PC-3 (cell line): ENCODE data around the gene FADS1. TPM values are rescaled to one million over a fixed set of nuclear protein-coding genes. Genes with fewer than 3 reads are reported as not detected.

ENCODE experiments used
- ATAC-seq: fragments of 200-7000 bp; cut with Tn5 transposase; 2 replicates; pipeline ENCODE4 v1.9.1; 2020; ENCODE audit warnings: mild to moderate bottlenecking, moderate library complexity
- BruUV-seq: library from RNA; stranded (reverse); fragments of 400-500 nt; replicated peaks from 2 replicates; lab custom pipeline; 2021; lab: Mats Ljungman, UMichigan
- CTCF ChIA-PET: fragments of 300-600 bp; sonication (Branson Sonifier 250); formaldehyde crosslinking; loops from one replicate; lab custom pipeline; 2022; ENCODE audit warnings: antibody characterized with exemption; lab: Charles Lee
- POLR2A ChIA-PET: fragments of 300-600 bp; sonication (Branson Sonifier 250); formaldehyde crosslinking; loops from one replicate; lab custom pipeline; 2022; ENCODE audit warnings: antibody characterized with exemption; ENCODE audit not compliant: unreplicated experiment; lab: Charles Lee
- DNase-seq: peaks from one replicate; pipeline ENCODE4 v3.0.0-alpha.2; 2015
- H2AFZ ChIP-seq: fragments of 300-600 bp; sonication (generic); 2 replicates; pipeline ENCODE4 v1.6.0; 2016; ENCODE audit warnings: antibody characterized with exemption, low read length
- H3F3A ChIP-seq: fragments of 300-600 bp; sonication (generic); one replicate; pipeline ENCODE4 v1.6.0; 2017; ENCODE audit warnings: antibody characterized with exemption, low read length, control low read depth, mild to moderate bottlenecking; ENCODE audit not compliant: unreplicated experiment
- H3K27ac ChIP-seq: fragments of 300-600 bp; sonication (generic); 2 replicates; pipeline ENCODE4 v1.5.1; 2016; ENCODE audit warnings: mild to moderate bottlenecking, low read length
- H3K27me3 ChIP-seq: fragments of 300-600 bp; sonication (generic); 2 replicates; pipeline ENCODE4 v1.6.1; 2016; ENCODE audit warnings: low read length, mixed read lengths
- H3K36me3 ChIP-seq: fragments of 300-600 bp; sonication (generic); 2 replicates; pipeline ENCODE4 v1.6.1; 2016; ENCODE audit warnings: low read depth, mixed run types, low read length, mixed read lengths
- H3K4me1 ChIP-seq: fragments of 300-600 bp; sonication (generic); 2 replicates; pipeline ENCODE4 v1.5.1; 2016; ENCODE audit warnings: low read length; ENCODE audit not compliant: insufficient read depth
- H3K4me2 ChIP-seq: fragments of 300-600 bp; sonication (generic); 2 replicates; pipeline ENCODE4 v1.6.0; 2016; ENCODE audit warnings: low read length
- H3K4me3 ChIP-seq: fragments of 300-600 bp; sonication (generic); 2 replicates; pipeline ENCODE4 v1.5.1; 2016; ENCODE audit warnings: mild to moderate bottlenecking, low read length, mixed read lengths
- H3K79me2 ChIP-seq: fragments of 300-600 bp; sonication (generic); 2 replicates; pipeline ENCODE4 v1.6.1; 2017; ENCODE audit warnings: low read length, mixed read lengths
- H3K9ac ChIP-seq: fragments of 300-600 bp; sonication (generic); 2 replicates; pipeline ENCODE4 v1.6.0; 2016; ENCODE audit warnings: mild to moderate bottlenecking, low read length
- H3K9me2 ChIP-seq: fragments of 300-600 bp; sonication (generic); replicated peaks from 2 replicates; pipeline ENCODE4 v1.6.1; 2016; ENCODE audit warnings: mixed run types, low read length, mixed read lengths
- H3K9me3 ChIP-seq: fragments of 300-600 bp; sonication (generic); 2 replicates; pipeline ENCODE4 v1.6.1; 2016; ENCODE audit warnings: low read length, mixed read lengths
- H4K20me1 ChIP-seq: fragments of 300-600 bp; sonication (generic); 2 replicates; pipeline ENCODE4 v1.6.1; 2016; ENCODE audit warnings: low read length, mixed read lengths
- CTCF ChIP-seq: fragments of 300-600 bp; sonication (generic); conservative IDR thresholded peaks from 2 replicates; pipeline ENCODE4 v1.5.1; 2017; ENCODE audit warnings: antibody characterized with exemption, low read depth, mild to moderate bottlenecking, low read length
- EZH2 ChIP-seq: fragments of 300-600 bp; sonication (generic); IDR thresholded peaks from one replicate; pipeline ENCODE4 v1.6.1; 2017; ENCODE audit warnings: antibody characterized with exemption, mild to moderate bottlenecking, low read length; ENCODE audit not compliant: unreplicated experiment
- EZH2phosphoT487 ChIP-seq: fragments of 300-600 bp; sonication (generic); IDR thresholded peaks from 2 replicates; pipeline ENCODE4 v1.6.1; 2018; ENCODE audit warnings: mild to moderate bottlenecking, antibody characterized with exemption, low read length, borderline replicate concordance
- intact Hi-C: fragments of 100-400 bp; cut with micrococcal nuclease; formaldehyde crosslinking; loops from 2 replicates; pipeline ENCODE4 v1.9.0; 2023
- total RNA-seq: library from RNA; depleted of rRNA; stranded (reverse); fragments of >200 nt; gene quantifications from 2 replicates; pipeline ENCODE4 v1.2.3, GENCODE V29; 2014

Gene FADS1
- total RNA-seq, 1 experiment from 2014 or later, result 84.4 TPM

GRCh38 chr11:61783717-61784505 is 32.9 kb downstream of the FADS1 start:
- Histone ChIP-seq H3K9ac (no peak overlapping the region), H3K36me3 (peaks cover 23% of the 10 kb centered on the region)
- intact Hi-C loops, result no loop called here

GRCh38 chr11:61782841-61783240 is 34.0 kb downstream of the FADS1 start:
- Histone ChIP-seq H3K4me1 (no peaks in the 10 kb centered on the region), H3K4me3 (no peak overlapping the region), H3K27ac (no peak overlapping the region), H3K9me2 (no peaks in the 10 kb centered on the region), H3K79me2 (no peaks in the 10 kb centered on the region), H3K36me3 (peaks cover 14% of the 10 kb centered on the region; the same call in 1 of the 2 replicates), H2AFZ (no peak overlapping the region), H4K20me1 (no peaks in the 10 kb centered on the region), H3K9ac (no peak overlapping the region), H3K9me3 (no peaks in the 10 kb centered on the region), H3K27me3 (no peaks in the 10 kb centered on the region), H3K4me2 (no peak overlapping the region), H3F3A (no peaks in the 10 kb centered on the region)
- no TSS peak for BruUV-seq
- TF ChIP-seq EZH2phosphoT487 (no peak), EZH2 (no peak), CTCF (no peak)
- DNase-seq (no peak), ATAC-seq (no peak)
- POLR2A ChIA-PET, result no interaction called here
- CTCF ChIA-PET, result no interaction called here
- intact Hi-C loops, result no loop called here

More at GRCh38 chr11:61783717-61784505, 32.9 kb downstream of the FADS1 start:
- H3K9me2 ChIP-seq, result no peaks in the 10 kb centered on the region
- no peaks in the 10 kb centered on the region for H4K20me1 ChIP-seq
- ChIA-PET CTCF (interaction anchor here (0.6 kb wide), 1 partner anchor 77 kb away, joined by 3 read pairs; no protein-coding TSS in a partner anchor), POLR2A (no interaction called here)
- TF ChIP-seq EZH2, result no peak
- no peak for TF ChIP-seq CTCF
- TF ChIP-seq EZH2phosphoT487, result no peak
- no peak overlapping the region for H2AFZ ChIP-seq
- no TSS peak for BruUV-seq
- no peaks in the 10 kb centered on the region for H3K79me2 ChIP-seq
- H3K4me2 ChIP-seq, result no peak overlapping the region
- no peak overlapping the region for H3K4me3 ChIP-seq
- H3K27ac ChIP-seq, result no peak overlapping the region
- H3F3A ChIP-seq, result no peaks in the 10 kb centered on the region
- ATAC-seq, result no peak
- no peak for DNase-seq
- no peaks in the 10 kb centered on the region for H3K27me3 ChIP-seq
- no peaks in the 10 kb centered on the region for H3K9me3 ChIP-seq
- H3K4me1 ChIP-seq, result no peaks in the 10 kb centered on the region

- POLR2A ChIA-PET, result no interaction called here
These were observed 34.5 kb downstream of the FADS1 start for GRCh38 chr11:61782299-61782698.

More at GRCh38 chr11:61782299-61782698, 34.5 kb downstream of the FADS1 start:
- Histone ChIP-seq H3K4me1 (no peaks in the 10 kb centered on the region), H3K9me3 (no peaks in the 10 kb centered on the region), H3K9me2 (no peaks in the 10 kb centered on the region), H3F3A (no peaks in the 10 kb centered on the region), H3K27me3 (no peaks in the 10 kb centered on the region), H3K79me2 (no peaks in the 10 kb centered on the region), H3K36me3 (peaks cover 12% of the 10 kb centered on the region; the same call in 1 of the 2 replicates), H3K9ac (no peak overlapping the region), H4K20me1 (no peaks in the 10 kb centered on the region), H3K27ac (no peak overlapping the region), H2AFZ (no peak overlapping the region), H3K4me2 (no peak overlapping the region), H3K4me3 (no peak overlapping the region)
- ATAC-seq (no peak), DNase-seq (no peak)
- no peak for TF ChIP-seq CTCF
- no peak for TF ChIP-seq EZH2phosphoT487
- no peak for TF ChIP-seq EZH2
- CTCF ChIA-PET, result no interaction called here
- intact Hi-C loops, result no loop called here
- BruUV-seq, result no TSS peak
